Measurements from ENCODE around the gene RHOU. TPM values are rescaled to one million over a fixed set of nuclear protein-coding genes. Genes with fewer than 3 reads are reported as not detected.

RHOU gene
- total and polyA plus RNA-seq, 10 of the 15 experiments (the other 5 are each of a cell fraction or from before 2014, with no cell fraction given): not detected

- TF ChIP-seq JUNB (IDR thresholded peaks at IDR 0.05) (peak; percentile 71; the same call in 1 of the 2 replicates), ETV6 (conservative IDR thresholded peaks at IDR 0.05 in 1 of 2, IDR thresholded peaks at IDR 0.05 in 1 of 2; ENCODE audit: borderline replicate concordance in 1 of 2, low read depth in 1 of 2) (no peak), SUZ12 (IDR thresholded peaks at IDR 0.05; ENCODE audit: unreplicated experiment) (no peak), TAF1 (IDR thresholded peaks at IDR 0.05; ENCODE audit: borderline replicate concordance, low read depth, low read length) (no peak), GABPA (IDR thresholded peaks at IDR 0.05; ENCODE audit: low read depth) (no peak), POLR2AphosphoS2 (IDR thresholded peaks at IDR 0.05; ENCODE audit: low read depth, low read length) (no peak), EZH2 (IDR thresholded peaks at IDR 0.05; ENCODE audit: borderline replicate concordance, control insufficient read depth, low read depth, low read length) (no peak), RAD51 (IDR thresholded peaks at IDR 0.05) (no peak), TCF3 (IDR thresholded peaks at IDR 0.05; ENCODE audit: borderline replicate concordance, insufficient read depth, low read depth, low read length) (peak; percentile 26; the same call in 1 of the 2 replicates), RUNX3 (IDR thresholded peaks at IDR 0.05; ENCODE audit: low read length) (peak; percentile 83), TCF7 (IDR thresholded peaks at IDR 0.05; ENCODE audit: borderline replicate concordance) (no peak), ZNF24 (IDR thresholded peaks at IDR 0.05) (no peak), TARDBP (IDR thresholded peaks at IDR 0.05; ENCODE audit: borderline replicate concordance) (no peak), SIN3A (IDR thresholded peaks at IDR 0.05; ENCODE audit: low read depth, low read length) (no peak), ZBED1 (IDR thresholded peaks at IDR 0.05; ENCODE audit: borderline replicate concordance) (no peak), LARP7 (IDR thresholded peaks at IDR 0.05) (no peak), CBFB (IDR thresholded peaks at IDR 0.05; ENCODE audit: low read depth) (no peak), RAD21 (IDR thresholded peaks at IDR 0.05; ENCODE audit: insufficient read depth, low read depth, low read length) (no peak), FOXK2 (IDR thresholded peaks at IDR 0.05) (no peak), MLLT1 (IDR thresholded peaks at IDR 0.05) (no peak), POLR2AphosphoS5 (IDR thresholded peaks at IDR 0.05; ENCODE audit: low read length) (no peak), CHD1 (IDR thresholded peaks at IDR 0.05; ENCODE audit: low read depth, low read length) (no peak), MTA2 (IDR thresholded peaks at IDR 0.05; ENCODE audit: low read depth) (no peak), CREB1 (IDR thresholded peaks at IDR 0.05; ENCODE audit: low read depth) (no peak), HCFC1 (IDR thresholded peaks at IDR 0.05; ENCODE audit: low read length) (no peak), ZNF384 (IDR thresholded peaks at IDR 0.05; ENCODE audit: borderline replicate concordance, low read depth, low read length) (no peak)
Observed at GRCh38 chr1:228794173-228794572, 58.9 kb downstream of the RHOU start (continued).

All from GM12878 (cell line).